GM12874 (cell line): Measurements from ENCODE around the gene SPOCK1.

Source experiments
- CTCF ChIP-seq: IDR thresholded peaks from 2 replicates; pipeline ENCODE4 v1.5.1; 2011; ENCODE audit warnings: low read depth, mild to moderate bottlenecking, control low read depth, low read length, moderate library complexity; ENCODE audit not compliant: insufficient read depth

The SPOCK1 gene

GRCh38 chr5:137226081-137226480 lies 273.0 kb downstream of the SPOCK1 start:
- TF ChIP-seq CTCF, result no peak

GRCh38 chr5:137223324-137224295 lies 275.5 kb downstream of the SPOCK1 start:
- no peak for TF ChIP-seq CTCF

- TF ChIP-seq CTCF, result no peak
Measured at GRCh38 chr5:137221943-137222342, 277.2 kb downstream of the SPOCK1 start.

GRCh38 chr5:137220523-137220927 lies 278.6 kb downstream of the SPOCK1 start:
- TF ChIP-seq CTCF, result peak; percentile 59

GRCh38 chr5:137218896-137219295 lies 280.2 kb downstream of the SPOCK1 start:
- no peak for TF ChIP-seq CTCF

GRCh38 chr5:137218471-137218870 lies 280.7 kb downstream of the SPOCK1 start:
- no peak for TF ChIP-seq CTCF

GRCh38 chr5:137217599-137218200 lies 281.4 kb downstream of the SPOCK1 start:
- TF ChIP-seq CTCF, result no peak
